H1 (cell line): Measurements from ENCODE around the gene BAD. TPM values are rescaled to one million over a fixed set of nuclear protein-coding genes. Genes with fewer than 3 reads are reported as not detected.

Experiments
- ASH2L ChIP-seq: fragments of 200-600, 300-600 bp; sonication (generic); IDR thresholded peaks from one replicate; pipeline ENCODE4 v1.7.1; 2017; ENCODE audit warnings: low read length
- BACH1 ChIP-seq: IDR thresholded peaks from 2 replicates; pipeline ENCODE4 v1.6.1; 2012; ENCODE audit warnings: low read length, improper control_type of control experiment
- CHD2 ChIP-seq: IDR thresholded peaks from 2 replicates; pipeline ENCODE4 v1.6.1; 2012; ENCODE audit warnings: low read length, improper control_type of control experiment
- E2F6 ChIP-seq: IDR thresholded peaks from 2 replicates; pipeline ENCODE4 v1.6.1; 2012; ENCODE audit warnings: inconsistent platforms
- GABPA ChIP-seq: IDR thresholded peaks from 2 replicates; pipeline ENCODE4 v1.6.1; 2011; ENCODE audit warnings: mild to moderate bottlenecking, low read length, moderate library complexity, borderline replicate concordance; ENCODE audit not compliant: insufficient read depth
- GTF2F1 ChIP-seq: IDR thresholded peaks from 2 replicates; pipeline ENCODE4 v1.6.1; 2012; ENCODE audit warnings: low read depth, low read length, improper control_type of control experiment, borderline replicate concordance
- HDAC2 ChIP-seq, 2 experiments: fragments of 300-600 bp in 1 of 2; sonication (generic) in 1 of 2; IDR thresholded peaks; 2 replicates each; pipeline ENCODE4 v1.6.1; 2011 to 2012; ENCODE audit warnings: low read depth in 2 of 2, low read length in 2 of 2, mild to moderate bottlenecking in 2 of 2, moderate library complexity in 2 of 2, borderline replicate concordance in 1 of 2, inconsistent platforms in 1 of 2
- POLR2A ChIP-seq, 2 experiments: IDR thresholded peaks; 1 replicate in 1 of 2; 2 replicates in 1 of 2; pipeline ENCODE4 v1.6.1; 2011; ENCODE audit warnings: low read depth in 2 of 2, low read length in 2 of 2, mild to moderate bottlenecking in 2 of 2; ENCODE audit errors: control extremely low read depth in 1 of 2
- POLR2AphosphoS5 ChIP-seq: IDR thresholded peaks from 2 replicates; pipeline ENCODE4 v1.6.1; 2011; ENCODE audit warnings: low read depth, low read length
- SRF ChIP-seq: IDR thresholded peaks from 2 replicates; pipeline ENCODE4 v1.6.1; 2011; ENCODE audit warnings: mild to moderate bottlenecking, low read depth, low read length, moderate library complexity
- TAF1 ChIP-seq: IDR thresholded peaks from 2 replicates; pipeline ENCODE4 v1.6.1; 2011; ENCODE audit warnings: mild to moderate bottlenecking, low read depth, low read length
- TBP ChIP-seq: IDR thresholded peaks from 2 replicates; pipeline ENCODE4 v1.6.1; 2011; ENCODE audit warnings: low read depth, low read length, improper control_type of control experiment
- polyA plus RNA-seq, 7 experiments: library from polyadenylated mRNA; depleted of rRNA in 3 of 7; stranded (reverse) in 5 of 7; unstranded in 2 of 7; fragments of >200 nt in 5 of 7; fragments of 200-250 nt in 2 of 7; gene quantifications; 1 replicate in 5 of 7; 2 replicates in 1 of 7; 4 replicates in 1 of 7; pipeline versions ENCODE4 v1.2.1 to v1.2.3, GENCODE V29; 2011 to 2013; ENCODE audit warnings: missing spikeins in 2 of 7, mixed read lengths in 2 of 7
- total RNA-seq: library from RNA; stranded (reverse); fragmentation: NEBNext Ultra II Directional; extraction: Animal tissue kit (Norgen Biotek cat#: 25700); gene quantifications from 2 replicates; pipeline ENCODE4 v1.2.1, GENCODE V29; 2021
- TF ChIP-seq, protein P1 (sequence below), 3 experiments: IDR thresholded peaks; 1 replicate in 2 of 3; 2 replicates in 1 of 3; pipeline versions ENCODE4 v1.5.1 to v1.6.1; 2011; ENCODE audit warnings: low read length in 3 of 3, mild to moderate bottlenecking in 3 of 3, inconsistent platforms in 2 of 3, low read depth in 1 of 3, moderate library complexity in 1 of 3; ENCODE audit not compliant: insufficient read depth in 1 of 3; ENCODE audit errors: control extremely low read depth in 1 of 3
- TF ChIP-seq, protein P2 (sequence below): IDR thresholded peaks from 2 replicates; pipeline ENCODE4 v1.6.1; 2011; ENCODE audit warnings: low read length, improper control_type of control experiment

BAD gene
- total and polyA plus RNA-seq, 2 of the 8 experiments (the other 6 are each of a cell fraction or from before 2014, with no cell fraction given), result 23.1 to 33.7 TPM

DNA sequence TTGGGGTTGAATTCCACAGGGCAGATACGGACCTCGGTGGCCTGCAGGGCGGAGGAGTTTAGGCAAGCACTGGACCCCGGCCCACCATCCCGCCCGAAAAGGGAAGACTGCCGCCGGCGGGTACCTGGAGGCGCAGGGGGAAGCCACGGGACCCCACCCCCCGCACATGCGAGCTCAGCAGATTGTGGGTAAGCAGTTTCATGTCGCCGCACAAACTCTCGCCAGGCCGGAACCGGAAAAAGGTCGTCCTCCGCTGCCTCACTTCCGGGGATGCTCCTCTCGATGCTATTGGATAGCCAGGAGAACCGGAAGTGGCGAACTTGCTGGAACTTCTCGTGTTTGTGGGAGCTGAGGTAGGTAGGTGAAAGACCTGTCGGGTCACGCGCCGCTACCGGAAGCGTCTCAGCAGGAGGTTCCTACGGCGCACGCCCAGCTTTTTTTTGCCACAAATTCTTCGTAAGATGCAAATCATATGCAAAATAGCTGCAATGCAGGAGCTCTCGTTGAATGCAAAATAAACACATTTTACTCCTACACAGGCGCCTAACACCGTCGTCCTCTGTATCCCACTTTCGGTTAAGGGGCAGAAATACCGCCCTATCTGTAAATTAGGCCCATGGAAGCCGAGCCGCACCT, 33.0 kb upstream of the BAD start, which contains the start of gene TRMT112 (continued):
- peak; percentile 58; the same call in 1 of the 2 replicates for TF ChIP-seq TBP
- TF ChIP-seq SRF, result no peak
- peak in 1 of 2 experiments; percentile 76; a peak in 2 of 3 replicates for TF ChIP-seq POLR2A (IDR thresholded peaks at IDR 0.05; ENCODE audit: control extremely low read depth in 1 of 2, low read depth in 2 of 2, low read length in 2 of 2)
- TF ChIP-seq GTF2F1, result peak; percentile 53; the same call in 1 of the 2 replicates
- TF ChIP-seq HDAC2 (IDR thresholded peaks at IDR 0.05; ENCODE audit: borderline replicate concordance in 1 of 2, low read depth in 2 of 2, low read length in 2 of 2), result peak in 1 of 2 experiments; percentile 35; a peak in 1 of 4 replicates
- TF ChIP-seq GABPA, result peak; percentile 95
- TF ChIP-seq TAF1, result peak; percentile 67; the same call in 1 of the 2 replicates
- TF ChIP-seq, protein P1, sequence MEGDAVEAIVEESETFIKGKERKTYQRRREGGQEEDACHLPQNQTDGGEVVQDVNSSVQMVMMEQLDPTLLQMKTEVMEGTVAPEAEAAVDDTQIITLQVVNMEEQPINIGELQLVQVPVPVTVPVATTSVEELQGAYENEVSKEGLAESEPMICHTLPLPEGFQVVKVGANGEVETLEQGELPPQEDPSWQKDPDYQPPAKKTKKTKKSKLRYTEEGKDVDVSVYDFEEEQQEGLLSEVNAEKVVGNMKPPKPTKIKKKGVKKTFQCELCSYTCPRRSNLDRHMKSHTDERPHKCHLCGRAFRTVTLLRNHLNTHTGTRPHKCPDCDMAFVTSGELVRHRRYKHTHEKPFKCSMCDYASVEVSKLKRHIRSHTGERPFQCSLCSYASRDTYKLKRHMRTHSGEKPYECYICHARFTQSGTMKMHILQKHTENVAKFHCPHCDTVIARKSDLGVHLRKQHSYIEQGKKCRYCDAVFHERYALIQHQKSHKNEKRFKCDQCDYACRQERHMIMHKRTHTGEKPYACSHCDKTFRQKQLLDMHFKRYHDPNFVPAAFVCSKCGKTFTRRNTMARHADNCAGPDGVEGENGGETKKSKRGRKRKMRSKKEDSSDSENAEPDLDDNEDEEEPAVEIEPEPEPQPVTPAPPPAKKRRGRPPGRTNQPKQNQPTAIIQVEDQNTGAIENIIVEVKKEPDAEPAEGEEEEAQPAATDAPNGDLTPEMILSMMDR (IDR thresholded peaks at IDR 0.05; ENCODE audit: control extremely low read depth in 1 of 3, insufficient read depth in 1 of 3, low read depth in 1 of 3, low read length in 3 of 3), result no peak
- TF ChIP-seq BACH1, result peak; percentile 79
- TF ChIP-seq, protein P2, sequence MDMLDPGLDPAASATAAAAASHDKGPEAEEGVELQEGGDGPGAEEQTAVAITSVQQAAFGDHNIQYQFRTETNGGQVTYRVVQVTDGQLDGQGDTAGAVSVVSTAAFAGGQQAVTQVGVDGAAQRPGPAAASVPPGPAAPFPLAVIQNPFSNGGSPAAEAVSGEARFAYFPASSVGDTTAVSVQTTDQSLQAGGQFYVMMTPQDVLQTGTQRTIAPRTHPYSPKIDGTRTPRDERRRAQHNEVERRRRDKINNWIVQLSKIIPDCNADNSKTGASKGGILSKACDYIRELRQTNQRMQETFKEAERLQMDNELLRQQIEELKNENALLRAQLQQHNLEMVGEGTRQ, result peak; percentile 58; the same call in 1 of the 2 replicates
- TF ChIP-seq E2F6, result peak; percentile 14; the same call in 1 of the 2 replicates
- TF ChIP-seq CHD2, result peak; percentile 24
- TF ChIP-seq POLR2AphosphoS5, result peak; percentile 61
- peak; percentile 81 for TF ChIP-seq ASH2L
